AG10803 (cell line): ENCODE measurements around the gene CDK7.

Experiments used
- DNase-seq: peaks from one replicate; pipeline ENCODE4 v3.0.0; 2010; ENCODE audit warnings: low read depth
- H3K4me3 ChIP-seq: 2 replicates; pipeline ENCODE4 v1.5.1; 2011; ENCODE audit warnings: mild to moderate bottlenecking, low read length, control low read depth
- CTCF ChIP-seq: conservative IDR thresholded peaks from 2 replicates; pipeline ENCODE4 v1.5.1; 2011; ENCODE audit warnings: mild to moderate bottlenecking, low read length, control low read depth, inconsistent platforms

CDK7 gene

GRCh38 chr5:69257577-69257976, 22.9 kb downstream of the CDK7 start:
- no peak overlapping the region for H3K4me3 ChIP-seq
- TF ChIP-seq CTCF, result no peak

GRCh38 chr5:69261034-69261433, 26.3 kb downstream of the CDK7 start:
- no peak for TF ChIP-seq CTCF
- H3K4me3 ChIP-seq, result no peak overlapping the region
- DNase-seq, result no peak

More at GRCh38 chr5:69257577-69257976, 22.9 kb downstream of the CDK7 start:
- DNase-seq, result no peak

GRCh38 chr5:69265931-69266330, 31.2 kb downstream of the CDK7 start:
- TF ChIP-seq CTCF, result no peak
- DNase-seq, result no peak
- H3K4me3 ChIP-seq, result no peak overlapping the region

GRCh38 chr5:69268899-69269298, 34.2 kb downstream of the CDK7 start:
- no peak for TF ChIP-seq CTCF
- no peak overlapping the region for H3K4me3 ChIP-seq
- no peak for DNase-seq

GRCh38 chr5:69270840-69271239, 36.2 kb downstream of the CDK7 start:
- no peak for DNase-seq
- TF ChIP-seq CTCF, result no peak

GRCh38 chr5:69271376-69271775, 36.7 kb downstream of the CDK7 start:
- no peak for TF ChIP-seq CTCF
- DNase-seq, result peak; percentile 53
- H3K4me3 ChIP-seq, result no peak overlapping the region

More at GRCh38 chr5:69270840-69271239, 36.2 kb downstream of the CDK7 start:
- H3K4me3 ChIP-seq, result no peak overlapping the region

- DNase-seq, result no peak
- no peak overlapping the region for H3K4me3 ChIP-seq
- no peak for TF ChIP-seq CTCF
Measured at GRCh38 chr5:69275563-69275962, 40.9 kb downstream of the CDK7 start.
